ENCODE measurements around the gene DUSP14.

DUSP14 gene

GRCh38 chr17:37518826-37519225, 29.1 kb downstream of the DUSP14 start:
- no peak for DNase-seq

GRCh38 chr17:37519251-37519985, 29.7 kb downstream of the DUSP14 start:
- DNase-seq, result no peak

GRCh38 chr17:37520174-37520573, 30.5 kb downstream of the DUSP14 start:
- DNase-seq, result no peak

GRCh38 chr17:37521821-37522220, 32.1 kb downstream of the DUSP14 start:
- DNase-seq, result no peak

- no peak for DNase-seq
Measured at GRCh38 chr17:37523715-37524219, 34.1 kb downstream of the DUSP14 start.

GRCh38 chr17:37527249-37527851, 37.7 kb downstream of the DUSP14 start:
- DNase-seq, result no peak

- DNase-seq, result no peak
Measured at GRCh38 chr17:37530420-37530819, 40.7 kb downstream of the DUSP14 start.

GRCh38 chr17:37532756-37533155, 43.1 kb downstream of the DUSP14 start:
- DNase-seq, result no peak

- DNase-seq, result no peak
Measured at GRCh38 chr17:37535906-37536305, 46.2 kb downstream of the DUSP14 start.

- no peak for DNase-seq
Measured at GRCh38 chr17:37538981-37539659, 49.4 kb downstream of the DUSP14 start.

- DNase-seq, result no peak
Measured at GRCh38 chr17:37541880-37542660, 52.4 kb downstream of the DUSP14 start.

GRCh38 chr17:37543637-37544052, 54.0 kb downstream of the DUSP14 start:
- no peak for DNase-seq

- DNase-seq, result no peak
Measured at GRCh38 chr17:37545486-37545885, 55.8 kb downstream of the DUSP14 start.

- no peak for DNase-seq
Measured at GRCh38 chr17:37546302-37546701, 56.6 kb downstream of the DUSP14 start.

- no peak for DNase-seq
Measured at GRCh38 chr17:37547986-37548385, 58.3 kb downstream of the DUSP14 start.

GRCh38 chr17:37551788-37552187, 62.1 kb downstream of the DUSP14 start:
- no peak for DNase-seq

GRCh38 chr17:37553401-37553966, 63.8 kb downstream of the DUSP14 start:
- no peak for DNase-seq

- no peak for DNase-seq
Measured at GRCh38 chr17:37555386-37555785, 65.7 kb downstream of the DUSP14 start.

- DNase-seq, result no peak
Measured at GRCh38 chr17:37557482-37557881, 67.8 kb downstream of the DUSP14 start.

- no peak for DNase-seq
Measured at GRCh38 chr17:37558299-37558698, 68.6 kb downstream of the DUSP14 start.

- no peak for DNase-seq
Measured at GRCh38 chr17:37562016-37562745, 72.5 kb downstream of the DUSP14 start.
